HCT116 (cell line): ENCODE measurements around the gene NCAPD2. TPM values are rescaled to one million over a fixed set of nuclear protein-coding genes. Genes with fewer than 3 reads are reported as not detected.
"Not testable (repeated sequence)": the region's sequence is repeated elsewhere in the genome, so short reads cannot be mapped to it uniquely, and the experiment has no call there.

Experiments used
- ATAC-seq: fragments of 200-7000 bp; cut with Tn5 transposase; 2 replicates; pipeline ENCODE4 v1.9.1; 2020; ENCODE audit warnings: mild to moderate bottlenecking, moderate library complexity
- BruUV-seq: library from RNA; stranded (reverse); fragments of 400-500 nt; replicated peaks from 2 replicates; lab custom pipeline; 2021; lab: Mats Ljungman, UMichigan
- CTCF ChIA-PET: fragments of 300-600 bp; sonication (Branson Sonifier 250); formaldehyde crosslinking; loops from one replicate; lab custom pipeline; 2021; ENCODE audit warnings: antibody characterized with exemption; lab: Charles Lee
- POLR2A ChIA-PET: fragments of 300-600, 350-600 bp; sonication (Branson Sonifier 250); formaldehyde crosslinking; loops from one replicate; lab custom pipeline; 2021; ENCODE audit warnings: antibody characterized with exemption; lab: Charles Lee
- RAD21 ChIA-PET, 2 experiments: fragments of 300-600 bp; sonication (Branson Sonifier 250); formaldehyde crosslinking; loops; one replicate each; lab custom pipeline; 2023; ENCODE audit warnings: low total read pairs in 2 of 2; ENCODE audit not compliant: uncharacterized antibody in 2 of 2, unreplicated experiment in 2 of 2, low non-redundant PET in 1 of 2; lab: Charles Lee
- DNase-seq: peaks from one replicate; pipeline ENCODE4 v3.0.0-alpha.2; 2010; ENCODE audit warnings: low read depth, low spot score
- H2AFZ ChIP-seq: fragments of 200-600 bp; shearing (Covaris generic), sonication (generic); 2 replicates; pipeline ENCODE4 v1.6.1; 2017; ENCODE audit warnings: low read depth, mixed run types, mixed read lengths, antibody characterized with exemption, low read length; ENCODE audit not compliant: poor library complexity, severe bottlenecking
- H3K27ac ChIP-seq: 2 replicates; pipeline ENCODE4 v1.5.1; 2012; ENCODE audit warnings: low read depth, low read length
- H3K27me3 ChIP-seq: fragments of 200-600 bp; sonication (generic); 2 replicates; pipeline ENCODE4 v1.6.1; 2016; ENCODE audit warnings: mixed run types, low read length, mixed read lengths; ENCODE audit not compliant: insufficient read depth
- H3K36me3 ChIP-seq, 2 experiments: fragments of 200-500 bp in 1 of 2; fragments of 200-600 bp in 1 of 2; sonication (Bioruptor generic) in 1 of 2; sonication (generic) in 1 of 2; 2 replicates each; pipeline versions ENCODE4 v1.5.1 to v1.6.1; 2014 to 2016; ENCODE audit warnings: low read length in 2 of 2, inconsistent platforms in 1 of 2, mixed read lengths in 1 of 2, mixed run types in 1 of 2; ENCODE audit not compliant: insufficient read depth in 2 of 2, control insufficient read depth in 1 of 2
- H3K4me1 ChIP-seq, 2 experiments: fragments of 200-600 bp in 1 of 2; sonication (generic) in 1 of 2; 2 replicates each; pipeline versions ENCODE4 v1.5.1 to v1.6.1; 2012 to 2017; ENCODE audit warnings: low read length in 2 of 2, inconsistent platforms in 1 of 2, mild to moderate bottlenecking in 1 of 2, mixed read lengths in 1 of 2, mixed run types in 1 of 2, moderate library complexity in 1 of 2; ENCODE audit not compliant: insufficient read depth in 2 of 2, control insufficient read depth in 1 of 2
- H3K4me2 ChIP-seq: fragments of 200-600 bp; sonication (generic); 2 replicates; pipeline ENCODE4 v1.6.1; 2017; ENCODE audit warnings: mixed run types, low read length, mixed read lengths
- H3K4me3 ChIP-seq, 2 experiments: fragments of 200-600 bp in 1 of 2; sonication (generic) in 1 of 2; replicated peaks in 1 of 2; 2 replicates each; pipeline ENCODE4 v1.5.1; 2011 to 2016; ENCODE audit warnings: low read length in 2 of 2, control low read depth in 1 of 2, low read depth in 1 of 2, mild to moderate bottlenecking in 1 of 2, mixed read lengths in 1 of 2, mixed run types in 1 of 2
- H3K79me2 ChIP-seq: fragments of 200-600 bp; sonication (generic); 2 replicates; pipeline ENCODE4 v1.6.1; 2017; ENCODE audit warnings: mild to moderate bottlenecking, mixed run types, low read length, moderate library complexity, mixed read lengths; ENCODE audit not compliant: insufficient read depth
- H3K9ac ChIP-seq: fragments of 200-600 bp; sonication (generic); 2 replicates; pipeline ENCODE4 v1.6.1; 2016; ENCODE audit warnings: low read length, mixed read lengths
- H3K9me2 ChIP-seq: fragments of 200-600 bp; sonication (generic), shearing (Covaris generic); 2 replicates; pipeline ENCODE4 v1.6.1; 2017; ENCODE audit warnings: mixed run types, mild to moderate bottlenecking, moderate library complexity; ENCODE audit not compliant: insufficient read depth
- H3K9me3 ChIP-seq, 2 experiments: fragments of 200-500 bp in 1 of 2; fragments of 200-600 bp in 1 of 2; sonication (Bioruptor generic) in 1 of 2; sonication (generic) in 1 of 2; 2 replicates each; pipeline ENCODE4 v1.6.1; 2014 to 2017; ENCODE audit warnings: low read length in 2 of 2, mixed read lengths in 2 of 2, inconsistent platforms in 1 of 2, low read depth in 1 of 2, mild to moderate bottlenecking in 1 of 2, mixed run types in 1 of 2, moderate library complexity in 1 of 2; ENCODE audit not compliant: control insufficient read depth in 1 of 2, insufficient read depth in 1 of 2
- H4K20me1 ChIP-seq: fragments of 200-600 bp; sonication (generic), shearing (Covaris generic); 2 replicates; pipeline ENCODE4 v1.6.1; 2017; ENCODE audit warnings: mixed run types, mild to moderate bottlenecking, moderate library complexity; ENCODE audit not compliant: insufficient read depth
- EZH2 ChIP-seq: fragments of 200-600 bp; sonication (generic); IDR thresholded peaks from 2 replicates; pipeline ENCODE4 v1.6.1; 2017; ENCODE audit warnings: antibody characterized with exemption, mixed run types
- SRF ChIP-seq: IDR thresholded peaks from 2 replicates; pipeline ENCODE4 v1.6.1; 2012; ENCODE audit warnings: low read depth
- TCF7L2 ChIP-seq: IDR thresholded peaks from 2 replicates; pipeline ENCODE4 v1.7.0; 2011; ENCODE audit warnings: borderline replicate concordance, inconsistent platforms; ENCODE audit not compliant: insufficient read depth, insufficient read length; ENCODE audit errors: extremely low read depth
- intact Hi-C: fragments of 100-400 bp; cut with micrococcal nuclease; formaldehyde crosslinking; loops from 2 replicates; pipeline ENCODE4 v1.10.0; 2022
- total RNA-seq: library from RNA; stranded (reverse); gene quantifications from one replicate; pipeline ENCODE4 v1.2.1, GENCODE V29; 2021; ENCODE audit not compliant: unreplicated experiment
- TF ChIP-seq, protein P1 (sequence below), 3 experiments: fragments of 200-600 bp in 1 of 3; sonication (generic) in 1 of 3; IDR thresholded peaks in 2 of 3; conservative IDR thresholded peaks in 1 of 3; 2 replicates each; pipeline ENCODE4 v1.5.1; 2012 to 2017; ENCODE audit warnings: low read depth in 2 of 3, low read length in 2 of 3, antibody characterized with exemption in 1 of 3, borderline replicate concordance in 1 of 3, control low read depth in 1 of 3, mild to moderate bottlenecking in 1 of 3, mixed read lengths in 1 of 3, mixed run types in 1 of 3, moderate library complexity in 1 of 3; ENCODE audit not compliant: insufficient read depth in 1 of 3

NCAPD2 gene
- total RNA-seq, 1 experiment from 2014 or later = 177 TPM

DNA sequence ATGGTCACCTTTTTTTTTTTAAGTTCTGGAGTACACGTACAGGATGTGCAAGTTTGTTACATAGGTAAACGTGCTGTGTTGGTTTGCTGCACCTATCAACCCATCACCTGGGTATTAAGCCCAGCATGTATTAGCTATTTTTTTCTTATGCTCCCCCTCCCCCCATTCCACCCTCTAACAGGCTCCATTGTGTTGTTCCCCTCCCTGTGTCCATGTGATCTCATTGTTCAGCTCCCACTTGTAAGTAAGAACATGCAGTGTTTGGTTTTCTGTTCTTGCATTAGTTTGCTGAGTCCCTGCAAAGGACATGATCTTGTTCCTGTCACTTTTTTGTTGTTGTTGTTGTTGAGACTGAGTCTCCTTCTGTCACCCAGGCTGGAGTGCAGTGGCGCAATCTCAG, 3.4 kb downstream of the NCAPD2 start:
- CTCF ChIA-PET, RAD21 ChIA-PET, H3K9me3 ChIP-seq, H3K27me3 ChIP-seq, H3K9me2 ChIP-seq, H3K4me3 ChIP-seq, intact Hi-C loops, H4K20me1 ChIP-seq, ATAC-seq, H3K4me2 ChIP-seq, H3K27ac ChIP-seq, DNase-seq, BruUV-seq, H2AFZ ChIP-seq, H3K9ac ChIP-seq: not testable (repeated sequence)
- H3K4me1 ChIP-seq = peaks cover 6 to 14% of the 10 kb centered on the region in 2 experiments
- peaks cover 33 to 52% of the 10 kb centered on the region in 2 experiments for H3K36me3 ChIP-seq
- POLR2A ChIA-PET = interaction anchor here (1.4 kb wide), 1 partner anchor 37 kb away, joined by 5 read pairs; the partner anchor contains the start of gene GAPDH
- peaks cover 88% of the 10 kb centered on the region for H3K79me2 ChIP-seq

DNA sequence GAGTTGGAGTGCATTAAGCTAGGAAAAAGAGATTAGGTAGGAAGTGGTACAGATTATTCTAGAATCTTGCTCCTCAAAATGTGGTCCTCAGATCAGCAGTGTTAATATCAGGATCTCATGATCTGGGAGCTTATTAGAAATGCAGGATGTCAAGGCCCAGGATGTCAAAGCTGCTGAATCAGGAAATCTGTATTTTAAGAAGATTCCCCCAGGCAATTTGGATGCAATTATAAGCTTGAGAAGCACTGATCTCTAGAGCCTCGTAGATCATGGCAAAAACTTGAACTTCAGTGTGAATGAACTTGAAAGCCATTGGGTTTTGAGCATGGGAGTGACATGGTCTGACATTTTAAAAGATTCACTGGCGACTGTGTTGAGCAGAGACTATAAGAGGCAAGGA, 6.6 kb downstream of the NCAPD2 start:
- DNase-seq (no peak), ATAC-seq (no peak)
- H2AFZ ChIP-seq = no peak overlapping the region
- intact Hi-C loops = no loop called here
- peaks cover 34 to 65% of the 10 kb centered on the region in 2 experiments for H3K36me3 ChIP-seq
- H3K4me1 ChIP-seq = peaks cover 0 to 2% of the 10 kb centered on the region in 2 experiments; a peak in 1 of 4 replicates
- peaks cover 98% of the 10 kb centered on the region for H3K79me2 ChIP-seq
- ChIA-PET POLR2A (interaction anchor here (1.2 kb wide), 1 partner anchor 34 kb away, joined by 3 read pairs; the partner anchor contains the start of gene GAPDH), CTCF (no interaction called here), RAD21 (no interaction called here)
- TF ChIP-seq TCF7L2 = no peak
- no peak for TF ChIP-seq EZH2
- TF ChIP-seq, protein P1, sequence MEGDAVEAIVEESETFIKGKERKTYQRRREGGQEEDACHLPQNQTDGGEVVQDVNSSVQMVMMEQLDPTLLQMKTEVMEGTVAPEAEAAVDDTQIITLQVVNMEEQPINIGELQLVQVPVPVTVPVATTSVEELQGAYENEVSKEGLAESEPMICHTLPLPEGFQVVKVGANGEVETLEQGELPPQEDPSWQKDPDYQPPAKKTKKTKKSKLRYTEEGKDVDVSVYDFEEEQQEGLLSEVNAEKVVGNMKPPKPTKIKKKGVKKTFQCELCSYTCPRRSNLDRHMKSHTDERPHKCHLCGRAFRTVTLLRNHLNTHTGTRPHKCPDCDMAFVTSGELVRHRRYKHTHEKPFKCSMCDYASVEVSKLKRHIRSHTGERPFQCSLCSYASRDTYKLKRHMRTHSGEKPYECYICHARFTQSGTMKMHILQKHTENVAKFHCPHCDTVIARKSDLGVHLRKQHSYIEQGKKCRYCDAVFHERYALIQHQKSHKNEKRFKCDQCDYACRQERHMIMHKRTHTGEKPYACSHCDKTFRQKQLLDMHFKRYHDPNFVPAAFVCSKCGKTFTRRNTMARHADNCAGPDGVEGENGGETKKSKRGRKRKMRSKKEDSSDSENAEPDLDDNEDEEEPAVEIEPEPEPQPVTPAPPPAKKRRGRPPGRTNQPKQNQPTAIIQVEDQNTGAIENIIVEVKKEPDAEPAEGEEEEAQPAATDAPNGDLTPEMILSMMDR (IDR thresholded peaks at IDR 0.05 in 2 of 3, conservative IDR thresholded peaks at IDR 0.05 in 1 of 3; ENCODE audit: borderline replicate concordance in 1 of 3, insufficient read depth in 1 of 3, low read depth in 2 of 3, low read length in 2 of 3) = no peak
- TF ChIP-seq SRF = no peak
- BruUV-seq = no TSS peak
- H3K27me3 ChIP-seq = no peaks in the 10 kb centered on the region
- H4K20me1 ChIP-seq = no peaks in the 10 kb centered on the region
- H3K9ac ChIP-seq = no peak overlapping the region
- H3K4me3 ChIP-seq = no peak overlapping the region
- no peaks in the 10 kb centered on the region for H3K9me3 ChIP-seq
- no peak overlapping the region for H3K27ac ChIP-seq
- H3K9me2 ChIP-seq = no peaks in the 10 kb centered on the region
- H3K4me2 ChIP-seq = no peak overlapping the region
